Osteocyte (in vitro differentiated cells): ENCODE data around the gene MCTP1. TPM values are rescaled to one million over a fixed set of nuclear protein-coding genes. Genes with fewer than 3 reads are reported as not detected.
A peak's percentile ranks its signal among the peaks of the same experiment; 100 is the strongest.

ENCODE experiments used
- DNase-seq: peaks from one replicate; pipeline ENCODE4 v3.0.0; 2021; ENCODE audit warnings: mixed read lengths; ENCODE audit not compliant: unreplicated experiment; ENCODE audit errors: extremely low spot score
- H3K27ac Mint-ChIP-seq: one replicate; pipeline ENCODE4 v1.8.0; 2021; ENCODE audit warnings: mild to moderate bottlenecking, mixed read lengths; ENCODE audit not compliant: unreplicated experiment
- H3K27me3 Mint-ChIP-seq: one replicate; pipeline ENCODE4 v1.8.0; 2021; ENCODE audit warnings: mixed read lengths; ENCODE audit not compliant: unreplicated experiment
- H3K36me3 Mint-ChIP-seq: one replicate; pipeline ENCODE4 v1.8.0; 2021; ENCODE audit warnings: mixed read lengths; ENCODE audit not compliant: unreplicated experiment
- H3K4me1 Mint-ChIP-seq: one replicate; pipeline ENCODE4 v1.8.0; 2021; ENCODE audit warnings: mixed read lengths; ENCODE audit not compliant: unreplicated experiment
- H3K4me3 Mint-ChIP-seq: one replicate; pipeline ENCODE4 v1.8.0; 2021; ENCODE audit warnings: mild to moderate bottlenecking, moderate library complexity, mixed read lengths; ENCODE audit not compliant: unreplicated experiment
- H3K9me3 Mint-ChIP-seq: one replicate; pipeline ENCODE4 v1.8.0; 2021; ENCODE audit warnings: mixed read lengths; ENCODE audit not compliant: unreplicated experiment
- total RNA-seq: library from RNA; stranded (reverse); gene quantifications from 2 replicates; pipeline ENCODE4 v1.2.1, GENCODE V29; 2021
- TF ChIP-seq, protein P1 (sequence below): fragments of 200-600 bp; sonication (generic); IDR thresholded peaks from 2 replicates; pipeline ENCODE4 v1.5.0; 2021; ENCODE audit warnings: antibody characterized with exemption, mild to moderate bottlenecking, moderate library complexity

The MCTP1 gene
- total RNA-seq, 1 donor from 2014 or later: 0.67 TPM

DNA sequence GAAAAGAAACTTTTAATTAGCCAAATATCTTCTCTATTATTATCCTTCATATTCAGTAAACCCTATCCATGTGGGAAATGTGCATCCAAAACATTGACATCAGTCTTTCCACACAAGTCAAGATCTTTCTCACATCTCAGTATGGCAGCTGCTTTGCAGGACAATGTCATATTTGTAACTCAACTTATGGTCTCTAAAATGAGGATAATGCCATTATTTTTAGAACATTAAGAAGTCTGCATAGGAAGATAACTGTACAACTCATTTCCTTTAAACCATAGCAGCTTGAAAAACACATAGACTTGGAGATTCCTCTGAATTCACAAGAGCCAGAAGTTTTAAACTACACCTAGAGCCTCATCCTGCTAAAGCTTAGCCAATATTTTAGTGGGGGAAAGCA is 43.7 kb downstream of the MCTP1 start:
- no peak overlapping the region for H3K4me3 Mint-ChIP-seq
- no peak for DNase-seq
- no peaks in the 10 kb centered on the region for H3K9me3 Mint-ChIP-seq
- H3K27ac Mint-ChIP-seq: no peak overlapping the region
- H3K27me3 Mint-ChIP-seq: peaks cover 55% of the 10 kb centered on the region
- TF ChIP-seq, protein P1, sequence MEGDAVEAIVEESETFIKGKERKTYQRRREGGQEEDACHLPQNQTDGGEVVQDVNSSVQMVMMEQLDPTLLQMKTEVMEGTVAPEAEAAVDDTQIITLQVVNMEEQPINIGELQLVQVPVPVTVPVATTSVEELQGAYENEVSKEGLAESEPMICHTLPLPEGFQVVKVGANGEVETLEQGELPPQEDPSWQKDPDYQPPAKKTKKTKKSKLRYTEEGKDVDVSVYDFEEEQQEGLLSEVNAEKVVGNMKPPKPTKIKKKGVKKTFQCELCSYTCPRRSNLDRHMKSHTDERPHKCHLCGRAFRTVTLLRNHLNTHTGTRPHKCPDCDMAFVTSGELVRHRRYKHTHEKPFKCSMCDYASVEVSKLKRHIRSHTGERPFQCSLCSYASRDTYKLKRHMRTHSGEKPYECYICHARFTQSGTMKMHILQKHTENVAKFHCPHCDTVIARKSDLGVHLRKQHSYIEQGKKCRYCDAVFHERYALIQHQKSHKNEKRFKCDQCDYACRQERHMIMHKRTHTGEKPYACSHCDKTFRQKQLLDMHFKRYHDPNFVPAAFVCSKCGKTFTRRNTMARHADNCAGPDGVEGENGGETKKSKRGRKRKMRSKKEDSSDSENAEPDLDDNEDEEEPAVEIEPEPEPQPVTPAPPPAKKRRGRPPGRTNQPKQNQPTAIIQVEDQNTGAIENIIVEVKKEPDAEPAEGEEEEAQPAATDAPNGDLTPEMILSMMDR: no peak
- H3K36me3 Mint-ChIP-seq: no peaks in the 10 kb centered on the region
- peaks cover 7% of the 10 kb centered on the region for H3K4me1 Mint-ChIP-seq

DNA sequence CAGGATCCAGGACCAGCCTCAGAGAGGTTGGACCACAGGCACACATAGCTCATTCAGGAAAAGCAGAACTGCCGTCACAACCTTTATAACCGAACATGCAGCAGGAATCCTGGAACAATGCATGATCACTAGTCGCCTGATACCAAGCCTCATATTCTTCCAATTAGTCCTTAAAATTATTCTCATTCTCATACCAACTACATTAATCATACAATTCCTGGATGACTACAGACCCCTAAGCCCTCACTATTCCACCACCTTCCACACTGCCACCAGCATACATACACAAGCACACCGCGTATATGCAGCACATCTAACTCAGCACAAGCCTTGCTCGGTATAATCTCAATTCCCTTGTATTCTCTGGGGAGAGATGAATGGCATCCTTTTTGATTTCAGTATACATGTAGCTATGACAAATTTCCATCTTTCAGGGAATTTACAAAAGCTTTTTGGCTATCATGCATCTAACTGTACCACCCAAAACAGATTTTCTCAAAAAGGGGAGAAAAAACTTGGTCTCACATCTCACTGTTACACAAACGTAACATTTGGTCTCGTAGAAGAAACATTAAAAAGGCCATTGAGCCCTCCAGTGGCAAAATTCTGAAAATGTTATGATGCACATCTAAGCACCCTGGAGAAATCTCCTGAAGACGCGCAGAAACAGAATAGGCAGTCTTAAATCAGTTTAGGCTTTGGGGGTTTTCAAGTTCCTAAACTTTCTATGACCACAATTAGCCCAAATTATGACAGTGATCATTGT is 46.2 kb downstream of the MCTP1 start:
- H3K4me3 Mint-ChIP-seq: no peak overlapping the region
- no peaks in the 10 kb centered on the region for H3K36me3 Mint-ChIP-seq

DNA sequence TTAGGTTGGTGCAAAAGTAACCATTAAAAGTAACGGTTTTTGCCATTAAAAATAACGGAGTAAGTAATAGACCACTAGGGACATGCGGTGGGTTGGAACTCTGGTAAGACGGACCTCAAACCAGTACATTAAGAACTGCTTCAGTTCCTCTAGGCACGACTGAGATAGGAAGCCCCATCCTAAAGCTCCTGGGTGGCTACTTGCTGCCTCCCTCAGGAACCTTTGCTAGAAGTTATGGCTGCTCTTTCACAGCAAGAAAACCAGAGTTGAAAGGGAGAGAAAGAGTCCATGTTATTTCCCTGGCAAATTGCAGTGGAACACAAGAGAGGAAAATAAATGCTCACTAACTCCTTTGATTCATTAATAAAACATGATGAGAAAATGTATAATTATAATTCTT is 47.6 kb downstream of the MCTP1 start:
- Mint-ChIP-seq H3K27ac (no peak overlapping the region), H3K36me3 (no peaks in the 10 kb centered on the region), H3K27me3 (peaks cover 53% of the 10 kb centered on the region), H3K9me3 (no peaks in the 10 kb centered on the region), H3K4me3 (no peak overlapping the region), H3K4me1 (peaks cover 7% of the 10 kb centered on the region)
- no peak for DNase-seq
- TF ChIP-seq, protein P1: no peak

More for the DNA sequence above, 46.2 kb downstream of the MCTP1 start:
- peaks cover 59% of the 10 kb centered on the region for H3K27me3 Mint-ChIP-seq
- TF ChIP-seq, protein P1: peak; percentile 60
- H3K27ac Mint-ChIP-seq: no peak overlapping the region
- no peak for DNase-seq
- H3K9me3 Mint-ChIP-seq: no peaks in the 10 kb centered on the region
- H3K4me1 Mint-ChIP-seq: peaks cover 7% of the 10 kb centered on the region

DNA sequence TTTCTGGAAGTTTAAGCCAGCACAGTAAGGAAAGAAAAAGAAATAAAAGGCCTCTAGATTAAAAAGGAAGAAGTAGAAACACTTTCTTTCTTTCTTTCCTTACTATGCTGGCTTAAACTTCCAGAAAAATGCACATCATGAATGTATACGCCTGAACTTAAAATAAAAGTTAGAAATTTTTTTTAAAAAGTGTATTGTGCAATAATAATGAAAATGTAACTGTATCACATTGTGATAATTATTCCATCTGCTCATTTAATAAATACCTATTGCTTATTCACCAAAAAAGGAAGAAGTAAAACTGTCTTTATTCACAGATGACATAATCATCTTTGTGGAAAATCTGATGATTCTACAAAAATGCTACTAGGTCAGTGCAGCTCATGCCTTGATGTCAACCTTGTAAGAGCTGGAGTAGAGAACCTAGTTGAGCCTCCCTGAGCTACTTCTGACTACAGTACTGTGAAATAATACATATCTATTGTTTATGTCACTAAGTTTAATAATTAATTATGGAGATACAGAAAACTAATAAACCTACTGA is 49.4 kb downstream of the MCTP1 start:
- peaks cover 4% of the 10 kb centered on the region for H3K9me3 Mint-ChIP-seq
- no peak for DNase-seq
- TF ChIP-seq, protein P1: no peak
- peaks cover 9% of the 10 kb centered on the region for H3K4me1 Mint-ChIP-seq
- H3K36me3 Mint-ChIP-seq: peaks cover 2% of the 10 kb centered on the region
- peaks cover 44% of the 10 kb centered on the region for H3K27me3 Mint-ChIP-seq
- no peak overlapping the region for H3K4me3 Mint-ChIP-seq
- H3K27ac Mint-ChIP-seq: no peak overlapping the region

DNA sequence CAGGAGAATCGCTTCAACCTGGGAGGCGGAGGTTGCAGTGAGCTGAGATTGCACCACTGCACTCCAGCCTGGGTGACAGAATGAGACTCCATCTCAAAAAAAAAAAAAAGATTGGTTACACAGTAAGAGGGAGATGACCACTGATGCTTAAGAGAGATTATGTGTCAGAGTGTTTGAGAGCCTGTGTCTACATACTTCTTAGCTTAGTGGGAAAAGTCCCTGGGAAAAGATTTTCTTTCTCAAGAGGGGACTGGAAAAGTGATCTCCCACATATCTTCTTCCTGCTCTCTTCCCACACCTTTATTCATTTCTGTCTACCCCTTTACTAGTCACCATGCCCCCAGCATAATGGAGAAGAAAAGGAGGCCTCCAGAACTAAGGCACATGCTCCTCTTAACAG is 55.2 kb downstream of the MCTP1 start:
- DNase-seq: no peak
- Mint-ChIP-seq H3K27ac (no peak overlapping the region), H3K9me3 (peaks cover 4% of the 10 kb centered on the region), H3K36me3 (peaks cover 2% of the 10 kb centered on the region), H3K4me1 (peaks cover 6% of the 10 kb centered on the region), H3K27me3 (peaks cover 22% of the 10 kb centered on the region), H3K4me3 (no peak overlapping the region)
- TF ChIP-seq, protein P1: no peak
